ENCODE data around the gene FGD4. TPM values are rescaled to one million over a fixed set of nuclear protein-coding genes. Genes with fewer than 3 reads are reported as not detected.

The FGD4 gene
- total RNA-seq, 1 experiment from 2014 or later: 54.3 TPM

DNA sequence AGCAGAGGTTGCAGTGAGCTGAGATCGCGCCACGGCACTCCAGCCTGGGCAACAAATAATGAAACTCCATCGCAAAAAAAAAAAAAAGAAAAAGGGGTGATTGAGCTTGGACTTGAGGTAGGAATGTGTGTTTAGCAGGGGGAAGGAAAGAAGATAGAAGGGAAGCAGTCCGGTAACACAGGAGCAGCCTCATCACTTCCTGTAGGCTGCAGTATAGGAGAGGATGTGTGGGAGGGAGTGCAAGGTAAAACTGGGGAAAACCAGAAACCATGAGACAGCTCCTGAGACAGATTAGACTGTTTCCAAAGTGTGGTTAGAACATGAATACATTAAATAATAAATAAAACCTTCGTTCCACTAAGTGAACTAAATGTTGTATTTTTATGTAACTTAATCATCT is 49.2 kb downstream of the FGD4 start:
- Histone ChIP-seq H3K18ac (ENCODE audit: insufficient read length, low read depth, low read length) (no peak overlapping the region), H2BK120ac (ENCODE audit: low read depth, low read length, poor library complexity, severe bottlenecking) (no peak overlapping the region), H3K79me2 (ENCODE audit: insufficient read depth, low read length) (peaks cover 35% of the 10 kb centered on the region; the same call in 1 of the 2 replicates), H3K56ac (ENCODE audit: insufficient read length, low read depth, low read length) (no peak overlapping the region), H3K9me3 (ENCODE audit: control insufficient read depth, low read depth, low read length) (no peaks in the 10 kb centered on the region), H3K14ac (ENCODE audit: insufficient read depth, low read length) (no peak overlapping the region), H2BK5ac (ENCODE audit: insufficient read length, low read length) (no peak overlapping the region), H4K5ac (ENCODE audit: insufficient read length, low read depth, low read length) (no peak overlapping the region), H3K23me2 (ENCODE audit: insufficient read length, low read depth, low read length, poor library complexity, severe bottlenecking) (no peaks in the 10 kb centered on the region), H3K4me1 (ENCODE audit: insufficient read depth, low read length) (peaks cover 18% of the 10 kb centered on the region; the same call in 1 of the 2 replicates), H3K9ac (ENCODE audit: extremely low read depth, insufficient read length, low read length) (no peak overlapping the region), H2AK5ac (ENCODE audit: insufficient read length, low read length) (no peak overlapping the region), H2BK15ac (ENCODE audit: low read depth, low read length) (no peak overlapping the region), H4K8ac (replicated peaks; ENCODE audit: insufficient read length, low read depth, low read length) (no peak overlapping the region), H3K79me1 (ENCODE audit: insufficient read depth, low read depth, low read length, poor library complexity, severe bottlenecking) (peaks cover 4% of the 10 kb centered on the region), H3K4me2 (ENCODE audit: insufficient read depth, insufficient read length, low read length) (no peak overlapping the region), H3K23ac (ENCODE audit: insufficient read length, low read depth, low read length) (no peak overlapping the region), H2AFZ (ENCODE audit: low read length) (no peak overlapping the region), H3K27me3 (ENCODE audit: insufficient read depth, low read length) (no peaks in the 10 kb centered on the region), H3K4ac (ENCODE audit: low read depth, low read length) (no peak overlapping the region), H3T11ph (ENCODE audit: low read length) (no peak overlapping the region), H2BK20ac (ENCODE audit: low read depth, low read length, poor library complexity, severe bottlenecking) (no peak overlapping the region), H2BK12ac (ENCODE audit: insufficient read length, low read depth, low read length) (no peak overlapping the region), H4K91ac (ENCODE audit: insufficient read length, low read depth, low read length) (no peak overlapping the region), H4K20me1 (ENCODE audit: control insufficient read depth, insufficient read depth, insufficient read length) (no peaks in the 10 kb centered on the region), H3K27ac (ENCODE audit: insufficient read length, low read depth, low read length) (no peak overlapping the region)
- Mint-ChIP-seq H3K27ac (peak overlapping the region; percentile 6 to 92 (median 55); a peak in 5 of 7 replicates), H3K4me1 (peaks cover 68 to 71% of the 10 kb centered on the region in 2 experiments), H3K4me3 (no peak overlapping the region), H3K9me3 (no peaks in the 10 kb centered on the region), H3K36me3 (ENCODE audit: insufficient read depth in 1 of 3, low read depth in 3 of 3) (peaks cover 0 to 8% (median 0%) of the 10 kb centered on the region in 3 experiments; a peak in 2 of 7 replicates), H3K27me3 (ENCODE audit: low read depth) (no peaks in the 10 kb centered on the region)
- no peak for DNase-seq
- TF ChIP-seq, protein P1, sequence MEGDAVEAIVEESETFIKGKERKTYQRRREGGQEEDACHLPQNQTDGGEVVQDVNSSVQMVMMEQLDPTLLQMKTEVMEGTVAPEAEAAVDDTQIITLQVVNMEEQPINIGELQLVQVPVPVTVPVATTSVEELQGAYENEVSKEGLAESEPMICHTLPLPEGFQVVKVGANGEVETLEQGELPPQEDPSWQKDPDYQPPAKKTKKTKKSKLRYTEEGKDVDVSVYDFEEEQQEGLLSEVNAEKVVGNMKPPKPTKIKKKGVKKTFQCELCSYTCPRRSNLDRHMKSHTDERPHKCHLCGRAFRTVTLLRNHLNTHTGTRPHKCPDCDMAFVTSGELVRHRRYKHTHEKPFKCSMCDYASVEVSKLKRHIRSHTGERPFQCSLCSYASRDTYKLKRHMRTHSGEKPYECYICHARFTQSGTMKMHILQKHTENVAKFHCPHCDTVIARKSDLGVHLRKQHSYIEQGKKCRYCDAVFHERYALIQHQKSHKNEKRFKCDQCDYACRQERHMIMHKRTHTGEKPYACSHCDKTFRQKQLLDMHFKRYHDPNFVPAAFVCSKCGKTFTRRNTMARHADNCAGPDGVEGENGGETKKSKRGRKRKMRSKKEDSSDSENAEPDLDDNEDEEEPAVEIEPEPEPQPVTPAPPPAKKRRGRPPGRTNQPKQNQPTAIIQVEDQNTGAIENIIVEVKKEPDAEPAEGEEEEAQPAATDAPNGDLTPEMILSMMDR (conservative IDR thresholded peaks at IDR 0.05): 0 out of 3 replicates have a peak, but pooled peaks have one; percentile 11
- WGBS (ENCODE audit: extremely low coverage, insufficient read length, low lambda C conversion rate): no CpG with 5 or more reads among the region's 6 CpGs
